Stimulated activated CD8-positive, alpha-beta memory T cell treated with anti-CD3 and anti-CD28 coated beads, Interleukin-2, amount 100 ng/mL, for 1 hour (primary cell): ENCODE measurements around the gene TNKS1BP1.

Experiments
- DNase-seq, 2 donors: peaks; one replicate each; pipeline ENCODE4 v3.0.0-alpha.2; 2020; ENCODE audit warnings: low read depth in 2 of 2

TNKS1BP1 gene

DNA sequence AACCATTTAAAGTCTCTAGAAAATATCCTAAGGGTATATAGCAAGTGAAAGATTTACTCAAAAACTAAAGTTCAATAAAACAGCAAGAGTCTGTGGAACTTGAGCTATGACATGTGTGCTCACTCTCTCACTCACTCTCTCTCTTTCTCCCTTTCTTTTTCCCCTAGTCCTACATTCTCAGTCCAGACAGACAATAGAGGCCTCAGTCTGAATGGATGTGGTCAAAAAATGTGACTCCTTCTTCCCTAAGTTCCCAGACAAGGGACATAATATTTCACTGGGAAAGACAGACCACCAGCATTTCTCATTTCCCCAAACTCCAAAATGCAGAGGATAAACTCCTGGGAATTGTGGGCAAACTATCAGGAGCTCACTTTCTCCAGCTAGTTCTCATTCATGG is 70.1 kb downstream of the TNKS1BP1 start:
- no peak for DNase-seq

DNA sequence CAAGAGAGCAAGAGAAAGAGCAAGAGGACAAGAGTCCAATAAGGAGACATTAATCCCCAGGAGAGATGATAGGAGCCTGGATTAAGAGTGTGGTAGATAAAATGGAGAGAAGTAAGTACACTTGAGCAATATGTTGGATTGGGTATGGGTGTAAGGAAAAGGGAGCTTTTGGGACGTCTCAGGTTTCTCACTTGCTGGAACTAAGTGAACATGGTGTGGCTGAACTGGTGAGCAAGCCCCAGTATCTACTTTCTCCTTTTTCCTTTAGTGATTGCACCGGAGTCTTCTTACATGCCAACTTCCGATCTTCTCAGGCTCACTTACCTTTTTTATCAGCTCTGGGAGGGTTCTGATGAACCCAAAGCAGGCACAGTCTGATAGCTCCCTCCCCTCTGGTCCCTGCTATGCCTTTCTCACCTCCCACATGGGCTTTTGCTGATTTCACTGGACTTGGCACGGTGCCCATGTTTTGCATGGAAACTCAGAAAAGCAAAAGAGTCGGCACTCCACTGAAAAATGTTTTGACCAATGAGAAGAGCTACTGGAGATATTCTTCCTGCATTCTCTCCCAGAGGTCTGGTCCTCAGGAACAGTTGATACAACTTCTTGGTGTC is 73.2 kb downstream of the TNKS1BP1 start:
- no peak for DNase-seq

DNA sequence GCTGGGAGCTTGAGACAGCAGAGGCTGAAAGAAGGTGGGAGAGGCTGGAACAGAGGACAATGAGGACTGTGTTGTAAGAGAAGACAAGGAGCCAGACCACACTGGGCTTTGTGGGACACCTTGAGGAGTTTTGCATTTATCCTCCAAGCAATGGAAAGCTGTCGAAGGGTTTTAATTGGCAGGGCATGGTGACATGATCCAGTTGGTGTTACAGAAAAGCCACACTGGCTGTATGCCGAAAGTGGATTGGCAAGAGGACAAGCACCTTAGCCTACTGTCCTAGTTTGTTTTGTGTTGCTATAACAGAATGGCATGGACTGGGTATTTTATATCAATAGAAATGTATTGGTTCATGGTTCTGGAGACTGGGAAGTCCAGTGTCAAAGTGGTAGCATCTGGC is 73.7 kb downstream of the TNKS1BP1 start:
- DNase-seq: no peak
